GM23248 (cell line): ENCODE results near the gene RAB1A. TPM values are rescaled to one million over a fixed set of nuclear protein-coding genes. Genes with fewer than 3 reads are reported as not detected.

Source experiments
- DNase-seq: peaks from one replicate; pipeline ENCODE4 v3.0.0-alpha.2; 2015
- H2AFZ ChIP-seq: fragments of 200-600 bp; sonication (generic); 2 replicates; pipeline ENCODE4 v1.6.1; 2016; ENCODE audit warnings: antibody characterized with exemption
- H3F3A ChIP-seq: fragments of 200-600 bp; sonication (generic); 2 replicates; pipeline ENCODE4 v1.6.1; 2016; ENCODE audit warnings: mild to moderate bottlenecking, antibody characterized with exemption, mixed run types; ENCODE audit not compliant: insufficient read depth
- H3K27ac ChIP-seq: fragments of 200-600 bp; sonication (generic); 2 replicates; pipeline ENCODE4 v1.5.1; 2016; ENCODE audit warnings: mild to moderate bottlenecking
- H3K27me3 ChIP-seq: fragments of 200-600 bp; sonication (generic); replicated peaks from 2 replicates; pipeline ENCODE4 v1.6.1; 2016; ENCODE audit warnings: mild to moderate bottlenecking; ENCODE audit not compliant: insufficient read depth
- H3K36me3 ChIP-seq: fragments of 200-600 bp; sonication (generic); 2 replicates; pipeline ENCODE4 v1.6.1; 2016; ENCODE audit warnings: low read depth, mild to moderate bottlenecking
- H3K4me1 ChIP-seq: fragments of 200-600 bp; sonication (generic); 2 replicates; pipeline ENCODE4 v1.6.1; 2016; ENCODE audit warnings: mild to moderate bottlenecking; ENCODE audit not compliant: insufficient read depth
- H3K4me2 ChIP-seq: fragments of 200-600 bp; sonication (generic); one replicate; pipeline ENCODE4 v1.6.1; 2016; ENCODE audit warnings: mild to moderate bottlenecking; ENCODE audit not compliant: unreplicated experiment
- H3K4me3 ChIP-seq: fragments of 200-600 bp; sonication (generic); 2 replicates; pipeline ENCODE4 v1.5.1; 2016; ENCODE audit warnings: mild to moderate bottlenecking
- H3K79me2 ChIP-seq: fragments of 200-600 bp; sonication (generic); 2 replicates; pipeline ENCODE4 v1.6.1; 2016; ENCODE audit warnings: mild to moderate bottlenecking; ENCODE audit not compliant: insufficient read depth
- H3K9ac ChIP-seq: fragments of 200-600 bp; sonication (generic); 2 replicates; pipeline ENCODE4 v1.6.1; 2016; ENCODE audit warnings: mild to moderate bottlenecking
- H3K9me2 ChIP-seq: fragments of 200-600 bp; sonication (generic); 2 replicates; pipeline ENCODE4 v1.6.1; 2016; ENCODE audit warnings: mixed run types, mild to moderate bottlenecking, moderate library complexity; ENCODE audit not compliant: insufficient read depth
- H3K9me3 ChIP-seq: fragments of 200-600 bp; sonication (generic); one replicate; pipeline ENCODE4 v1.6.1; 2017; ENCODE audit warnings: low read depth
- H4K20me1 ChIP-seq: fragments of 200-600 bp; sonication (generic); 2 replicates; pipeline ENCODE4 v1.6.0; 2016; ENCODE audit not compliant: insufficient read depth
- EZH2 ChIP-seq: fragments of 200-600 bp; sonication (generic); IDR thresholded peaks from 2 replicates; pipeline ENCODE4 v1.6.1; 2018; ENCODE audit warnings: antibody characterized with exemption, mild to moderate bottlenecking; ENCODE audit not compliant: insufficient read depth, poor library complexity, severe bottlenecking
- EZH2phosphoT487 ChIP-seq: fragments of 200-600 bp; sonication (generic); IDR thresholded peaks from 2 replicates; pipeline ENCODE4 v1.6.1; 2018; ENCODE audit warnings: antibody characterized with exemption, moderate library complexity, mild to moderate bottlenecking, low read depth; ENCODE audit not compliant: insufficient read depth
- WGBS, 2 experiments: methylation state at CpG; one replicate each; pipeline ENCODE4 v1.1.6; 2015 to 2017; ENCODE audit warnings: low lambda C conversion rate in 2 of 2, low coverage in 1 of 2; ENCODE audit errors: missing lambda C conversion rate in 2 of 2; 5-methylcytosine and 5-hydroxymethylcytosine counted together
- in situ Hi-C: fragments of 300-500 bp; cut with MboI; formaldehyde crosslinking; loops from 2 replicates; pipeline ENCODE4 v1.15.0; 2020
- polyA plus RNA-seq: library from polyadenylated mRNA; unstranded; fragments of >200 nt; fragmentation: Nextera tagmentation; extraction: Ambion mirVana; gene quantifications from 2 replicates; pipeline ENCODE4 v1.2.1, GENCODE V29; 2016
- total RNA-seq: library from RNA; depleted of rRNA; stranded (reverse); fragments of >200 nt; shearing (Covaris generic); gene quantifications from 2 replicates; pipeline ENCODE4 v1.2.3, GENCODE V29; 2014

RAB1A gene
- total and polyA plus RNA-seq, 2 experiments from 2014 or later = 119 to 303 TPM

DNA sequence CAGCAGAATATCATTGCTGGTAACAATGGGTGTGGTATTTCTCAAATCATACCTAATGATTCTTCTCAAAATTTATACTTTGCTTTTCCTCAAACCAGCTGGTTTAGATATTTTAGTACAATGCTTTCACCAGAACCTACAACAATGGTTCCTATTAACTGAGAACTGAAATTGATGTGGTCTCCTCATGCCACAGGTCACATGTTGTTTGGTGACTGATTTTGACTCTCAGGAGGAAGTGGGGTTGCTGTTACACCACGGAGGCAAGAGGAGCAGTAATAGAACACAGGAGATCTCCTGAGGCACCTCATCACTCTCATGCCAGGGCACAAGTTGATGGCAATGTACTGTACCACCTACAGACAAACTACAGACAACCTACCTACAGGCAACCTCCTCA, 76.7 kb downstream of the RAB1A start:
- Histone ChIP-seq H3K4me1 (peaks cover 7% of the 10 kb centered on the region; the same call in 1 of the 2 replicates), H3K4me2 (no peak overlapping the region), H2AFZ (no peak overlapping the region), H3K27me3 (no peaks in the 10 kb centered on the region), H3K36me3 (no peaks in the 10 kb centered on the region), H3K4me3 (no peak overlapping the region), H3F3A (no peaks in the 10 kb centered on the region), H3K9me2 (no peaks in the 10 kb centered on the region), H3K9ac (no peak overlapping the region), H3K9me3 (no peaks in the 10 kb centered on the region), H4K20me1 (no peaks in the 10 kb centered on the region), H3K79me2 (peaks cover 14% of the 10 kb centered on the region), H3K27ac (no peak overlapping the region)
- DNase-seq = no peak
- in situ Hi-C loops = loop anchor here (25.0 kb wide), 1 partner anchor 509 kb away; no protein-coding TSS in a partner anchor
- 0 to 7% methylated on average over 1 of the region's 1 CpG for WGBS, 2 experiments
- TF ChIP-seq EZH2phosphoT487 (no peak), EZH2 (no peak)

GRCh38 chr2:65050931-65051330, 79.0 kb downstream of the RAB1A start:
- Histone ChIP-seq H3K9me2 (no peaks in the 10 kb centered on the region), H3K4me3 (no peak overlapping the region), H2AFZ (no peak overlapping the region), H4K20me1 (no peaks in the 10 kb centered on the region), H3K79me2 (no peaks in the 10 kb centered on the region), H3K36me3 (no peaks in the 10 kb centered on the region), H3K27me3 (no peaks in the 10 kb centered on the region), H3K27ac (no peak overlapping the region), H3K4me2 (no peak overlapping the region), H3F3A (no peaks in the 10 kb centered on the region), H3K4me1 (no peaks in the 10 kb centered on the region), H3K9ac (no peak overlapping the region), H3K9me3 (no peaks in the 10 kb centered on the region)
- TF ChIP-seq EZH2phosphoT487 (no peak), EZH2 (no peak)
- WGBS, 2 experiments = 82 to 90% methylated on average over 3 of the region's 3 CpGs
- in situ Hi-C loops = loop anchor here (25.0 kb wide), 1 partner anchor 511 kb away; no protein-coding TSS in a partner anchor
- DNase-seq = no peak

DNA sequence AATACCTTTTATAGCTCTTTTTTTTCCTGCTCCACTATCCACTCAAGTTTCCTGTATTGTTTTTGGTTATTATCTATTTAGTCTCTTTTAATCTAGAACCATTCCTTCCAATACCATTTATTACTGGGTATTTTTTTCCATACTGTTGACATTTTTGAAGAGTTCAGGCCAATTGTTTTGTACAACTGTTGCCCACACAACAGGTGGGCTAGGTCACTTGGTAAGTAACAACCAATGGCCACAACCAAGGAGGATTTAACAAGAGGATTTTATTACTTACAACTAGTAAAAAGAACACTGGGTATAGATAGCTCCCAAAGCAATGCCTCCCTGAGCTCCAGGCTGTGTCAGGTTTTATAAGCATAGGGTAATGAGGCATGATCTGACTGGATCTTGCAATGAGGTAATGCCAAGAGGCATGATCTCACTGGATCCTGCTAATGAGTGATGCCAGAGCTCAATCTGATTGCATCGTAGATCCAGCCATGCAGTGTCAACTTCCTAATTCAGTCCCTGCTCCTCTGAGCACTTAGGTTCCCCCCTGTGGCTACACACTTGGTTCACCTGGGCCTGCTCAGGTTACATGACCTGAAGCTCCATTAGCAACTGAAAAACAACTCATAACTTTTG, 80.8 kb downstream of the RAB1A start:
- Histone ChIP-seq H4K20me1 (no peaks in the 10 kb centered on the region), H3K4me2 (no peak overlapping the region), H3K9ac (no peak overlapping the region), H3K27me3 (no peaks in the 10 kb centered on the region), H3F3A (no peaks in the 10 kb centered on the region), H3K4me3 (no peak overlapping the region), H3K36me3 (no peaks in the 10 kb centered on the region), H3K9me3 (no peaks in the 10 kb centered on the region), H3K4me1 (no peaks in the 10 kb centered on the region), H3K27ac (no peak overlapping the region), H3K79me2 (no peaks in the 10 kb centered on the region), H3K9me2 (no peaks in the 10 kb centered on the region), H2AFZ (no peak overlapping the region)
- no peak for DNase-seq
- TF ChIP-seq EZH2phosphoT487 (no peak), EZH2 (no peak)
- in situ Hi-C loops = loop anchor here (5.0 to 25.0 kb wide), 3 partner anchors 132 to 712 kb away; no protein-coding TSS in a partner anchor
- WGBS, 2 experiments = 71 to 82% methylated on average over 1 of the region's 1 CpG

DNA sequence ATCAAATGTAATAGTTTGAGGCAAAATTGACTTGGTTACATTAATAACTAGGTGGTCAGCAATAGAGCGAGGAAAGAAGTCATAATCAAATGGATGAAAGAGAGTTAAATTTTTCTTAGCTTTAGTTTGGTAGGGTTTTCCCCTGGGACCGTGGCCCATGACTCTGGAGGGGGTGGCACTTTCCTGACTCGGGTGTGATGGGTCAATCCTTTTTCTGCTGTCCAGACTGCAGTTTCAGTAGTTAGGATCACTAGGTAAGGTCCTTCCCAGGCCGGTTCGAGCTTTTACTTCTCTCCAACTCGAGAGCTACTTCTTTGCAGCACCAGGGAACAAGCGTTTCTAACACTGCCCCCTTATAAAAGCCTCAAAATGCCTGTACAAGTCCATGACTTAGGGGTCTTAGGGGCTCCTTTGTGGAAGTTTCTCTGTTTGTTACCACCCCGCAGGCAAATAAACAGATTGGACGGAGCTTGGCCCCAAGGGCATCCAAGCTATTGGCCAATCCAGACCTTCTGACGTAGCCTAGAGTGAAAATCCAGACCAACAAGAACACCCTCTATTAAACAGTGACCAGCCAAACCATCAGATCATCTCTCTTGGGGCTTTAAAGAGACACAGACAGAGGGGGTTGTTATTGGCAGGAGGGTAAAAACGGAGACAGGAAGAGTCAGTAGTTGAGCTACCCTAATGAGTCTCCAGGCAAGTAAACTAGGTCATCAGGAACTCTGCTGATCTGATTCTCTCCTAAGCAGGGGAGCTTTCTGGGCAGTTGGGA, 83.1 kb downstream of the RAB1A start:
- WGBS, 2 experiments = 80 to 83% methylated on average over 11 of the region's 11 CpGs
- no peak overlapping the region for H3K27ac ChIP-seq
- in situ Hi-C loops = loop anchor here (5.0 to 25.0 kb wide), 3 partner anchors 130 to 710 kb away; no protein-coding TSS in a partner anchor

More for the DNA sequence above, 83.1 kb downstream of the RAB1A start:
- H3K36me3 ChIP-seq = no peaks in the 10 kb centered on the region
- DNase-seq = no peak
- H3K4me1 ChIP-seq = no peaks in the 10 kb centered on the region
- H3K9ac ChIP-seq = no peak overlapping the region
- H3K27me3 ChIP-seq = no peaks in the 10 kb centered on the region
- H4K20me1 ChIP-seq = no peaks in the 10 kb centered on the region
- no peaks in the 10 kb centered on the region for H3K9me2 ChIP-seq
- H3F3A ChIP-seq = no peaks in the 10 kb centered on the region
- H2AFZ ChIP-seq = no peak overlapping the region
- H3K9me3 ChIP-seq = no peaks in the 10 kb centered on the region
- TF ChIP-seq EZH2 (no peak), EZH2phosphoT487 (no peak)
- H3K4me3 ChIP-seq = no peak overlapping the region
- no peaks in the 10 kb centered on the region for H3K79me2 ChIP-seq
- no peak overlapping the region for H3K4me2 ChIP-seq
